GM18526 (cell line): ENCODE measurements around the gene MYCN.

ENCODE experiments used
- POLR2A ChIP-seq: IDR thresholded peaks from 3 replicates; pipeline ENCODE4 v1.6.1; 2011; ENCODE audit not compliant: insufficient read length; ENCODE audit errors: extremely low read depth

Gene MYCN

DNA sequence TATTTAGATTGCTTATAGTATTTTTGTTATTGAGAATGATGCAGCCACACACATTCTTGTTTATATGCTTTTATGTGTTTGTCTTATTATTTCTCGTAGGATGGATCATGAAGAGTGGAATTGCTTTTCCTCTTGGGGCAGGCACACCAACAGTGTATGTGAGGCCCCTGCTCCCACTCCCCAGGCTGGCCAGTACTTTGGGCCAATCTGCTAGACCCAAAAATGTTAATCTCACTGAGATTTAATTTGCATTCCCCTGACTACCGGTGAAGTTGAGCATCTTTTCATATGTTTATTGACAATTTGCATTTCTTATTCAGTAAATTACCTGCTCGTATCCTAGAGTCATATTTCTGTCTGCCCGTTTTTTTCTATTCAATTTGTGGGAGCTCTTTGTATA, 4.7 kb upstream of the MYCN start:
- TF ChIP-seq POLR2A, result no peak

DNA sequence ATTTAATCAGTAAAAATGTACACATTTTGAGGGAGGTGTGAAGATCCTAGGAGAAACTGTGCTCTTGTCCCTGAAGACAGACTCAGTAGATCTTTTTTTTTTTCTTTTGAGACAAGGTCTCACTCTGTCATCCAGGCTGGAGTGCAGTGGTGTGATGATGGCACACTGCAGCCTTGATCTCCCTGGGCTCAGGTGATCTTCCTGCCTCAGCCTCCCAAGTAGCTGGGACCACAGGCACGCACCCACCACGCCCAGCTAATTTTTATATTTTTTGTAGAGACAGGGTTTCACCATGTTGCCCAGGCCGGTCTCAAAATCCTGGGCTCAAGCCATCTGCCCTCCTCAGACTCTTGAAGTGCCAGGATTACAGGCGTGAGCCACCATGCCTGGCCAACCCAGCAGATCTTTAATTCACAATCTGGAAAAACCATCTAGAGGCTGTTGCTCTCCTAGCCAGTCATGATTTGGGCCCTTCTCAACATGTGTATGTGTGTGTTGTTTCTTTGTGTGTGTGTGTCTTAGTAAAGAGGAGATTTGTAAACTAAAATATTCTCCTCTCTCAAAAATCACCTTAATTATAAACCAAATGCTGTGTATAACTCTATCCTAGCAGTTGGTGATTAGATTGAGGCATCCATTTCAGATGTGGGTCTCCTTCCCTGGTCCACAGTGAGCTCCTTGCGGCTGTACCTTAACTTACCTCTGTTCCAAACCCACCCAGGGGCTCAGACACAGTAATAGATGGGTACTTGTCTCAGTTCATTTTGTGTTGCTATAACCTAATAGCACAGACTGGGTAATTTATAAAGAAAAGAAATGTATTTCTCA, 3.9 kb upstream of the MYCN start:
- no peak for TF ChIP-seq POLR2A

DNA sequence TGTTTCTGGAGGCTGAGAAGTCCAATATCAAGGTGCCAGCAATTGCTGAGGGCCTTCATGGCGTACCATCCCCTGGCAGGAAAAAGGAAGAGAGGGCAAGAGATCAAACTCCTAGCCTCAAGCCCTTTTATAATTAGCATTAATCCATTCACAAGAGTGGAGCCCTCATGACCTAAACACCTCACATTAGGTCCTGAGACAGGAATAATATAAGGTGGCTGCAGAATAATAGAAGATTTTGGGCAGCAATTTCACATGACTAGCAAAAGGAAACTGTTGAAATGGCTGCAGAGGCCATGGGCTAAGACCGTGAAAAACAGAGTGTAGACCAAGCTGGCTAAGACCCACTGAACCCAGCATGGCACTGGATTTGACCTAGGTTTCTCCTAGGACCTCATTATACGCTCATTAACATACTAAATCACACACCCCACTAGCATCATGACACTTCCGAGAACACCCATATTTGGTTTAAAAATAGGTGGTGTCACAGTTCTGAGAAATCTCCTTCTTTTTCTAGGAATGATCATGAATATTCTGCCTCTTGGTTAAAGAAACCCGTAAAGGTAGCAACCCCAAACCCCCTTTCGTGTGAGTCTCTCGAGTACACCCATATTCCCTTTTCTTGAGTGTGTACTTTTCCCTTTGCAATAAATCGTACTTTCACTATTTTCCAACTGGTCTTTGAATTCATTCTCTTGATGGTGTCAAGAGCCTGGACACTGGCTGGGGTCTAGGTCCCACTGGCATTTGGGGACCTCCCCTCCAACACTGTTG, 3.1 kb upstream of the MYCN start:
- TF ChIP-seq POLR2A, result no peak

DNA sequence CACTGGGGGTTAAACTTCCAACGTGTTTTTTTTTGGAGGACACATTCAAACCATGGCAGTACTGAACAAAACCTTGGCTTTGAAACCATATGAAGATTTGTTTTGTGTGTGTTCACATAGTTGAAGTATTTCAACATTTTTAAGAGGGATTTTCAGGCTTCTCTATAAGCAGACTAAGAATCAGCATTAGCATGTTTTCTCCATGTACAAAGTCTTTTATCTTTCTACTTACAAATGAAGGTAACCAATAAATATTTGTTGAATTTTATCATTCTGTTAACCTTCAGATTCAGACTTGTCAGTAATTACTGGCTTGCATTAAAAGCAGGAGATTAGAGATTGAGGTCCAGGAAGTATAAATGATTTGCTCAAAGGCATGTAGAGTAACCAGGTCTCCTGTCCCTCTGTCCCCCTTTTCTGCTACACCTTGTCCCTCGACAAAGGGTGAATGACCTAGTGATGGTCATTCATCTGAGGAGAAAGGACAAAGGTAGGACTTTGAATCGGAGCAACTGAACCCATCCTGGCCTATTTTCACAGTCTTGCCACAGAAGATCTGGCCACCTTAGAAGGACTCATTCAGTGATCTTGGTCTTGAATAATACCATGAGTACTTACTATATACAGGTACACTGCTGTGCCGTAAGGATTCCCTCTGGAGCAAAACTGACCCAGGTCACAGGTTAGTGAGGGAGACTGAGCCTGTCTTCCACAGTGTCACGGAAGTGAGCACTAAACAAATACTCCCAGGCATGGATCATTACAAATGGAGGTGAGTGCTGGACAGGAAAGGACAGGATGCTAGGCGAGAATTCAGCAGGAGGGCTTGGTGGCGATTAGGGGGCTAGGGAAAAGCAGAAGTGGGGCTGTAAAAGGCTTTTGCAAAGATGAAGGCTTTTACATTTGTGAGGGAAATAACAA, 2.2 kb upstream of the MYCN start:
- TF ChIP-seq POLR2A, result no peak

DNA sequence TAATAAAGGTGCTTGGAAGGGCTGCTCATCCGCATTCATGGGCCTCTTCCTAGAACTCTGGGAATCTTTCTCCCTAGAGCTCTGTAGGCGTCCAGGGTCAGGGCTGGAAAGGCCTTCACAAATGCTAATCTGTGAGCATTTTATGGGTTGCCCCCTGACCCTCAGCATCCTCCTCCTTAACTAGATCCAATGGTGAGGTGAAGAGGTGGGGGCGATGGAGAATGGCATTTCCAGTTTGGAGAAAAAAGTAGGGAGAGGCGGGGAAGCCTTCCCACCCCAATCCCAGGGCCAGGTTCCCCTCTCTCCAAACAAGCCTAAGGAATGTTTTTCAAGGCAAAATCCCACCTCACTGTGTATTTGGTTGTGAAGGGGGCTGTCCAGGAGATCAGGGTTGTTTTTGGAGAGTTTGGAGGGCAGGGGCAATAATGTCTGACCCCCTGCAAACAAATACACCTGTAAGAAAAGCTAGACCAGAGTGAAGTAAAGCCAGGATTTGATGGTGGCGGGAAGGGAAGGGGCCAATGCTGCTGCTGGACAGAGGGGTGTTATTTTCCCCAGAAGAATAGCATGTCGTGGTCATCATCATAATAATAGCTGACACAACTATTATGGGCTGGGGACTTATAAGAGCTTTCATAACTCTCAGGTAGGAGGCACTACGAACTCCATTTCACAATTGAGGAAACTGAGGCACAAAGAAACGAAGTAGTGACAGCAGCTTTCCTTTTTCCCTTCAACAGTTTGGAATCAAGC, 1.4 kb upstream of the MYCN start:
- no peak for TF ChIP-seq POLR2A

DNA sequence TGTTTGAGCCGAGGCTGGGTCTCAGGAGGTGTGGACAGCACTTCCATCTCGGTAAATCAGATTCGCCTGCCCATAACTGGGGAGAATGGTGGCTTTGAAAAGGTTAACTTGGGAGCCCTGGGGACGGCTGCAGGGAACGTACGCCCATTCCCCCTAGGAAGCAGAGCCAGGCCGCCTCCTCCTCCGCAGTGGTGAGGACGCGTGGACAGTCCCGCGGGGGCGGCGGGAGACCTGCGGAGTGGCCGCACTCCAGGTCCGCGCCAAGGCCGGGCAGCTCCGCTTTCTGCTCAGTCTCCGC, 845 bp upstream of the MYCN start:
- TF ChIP-seq POLR2A, result no peak

DNA sequence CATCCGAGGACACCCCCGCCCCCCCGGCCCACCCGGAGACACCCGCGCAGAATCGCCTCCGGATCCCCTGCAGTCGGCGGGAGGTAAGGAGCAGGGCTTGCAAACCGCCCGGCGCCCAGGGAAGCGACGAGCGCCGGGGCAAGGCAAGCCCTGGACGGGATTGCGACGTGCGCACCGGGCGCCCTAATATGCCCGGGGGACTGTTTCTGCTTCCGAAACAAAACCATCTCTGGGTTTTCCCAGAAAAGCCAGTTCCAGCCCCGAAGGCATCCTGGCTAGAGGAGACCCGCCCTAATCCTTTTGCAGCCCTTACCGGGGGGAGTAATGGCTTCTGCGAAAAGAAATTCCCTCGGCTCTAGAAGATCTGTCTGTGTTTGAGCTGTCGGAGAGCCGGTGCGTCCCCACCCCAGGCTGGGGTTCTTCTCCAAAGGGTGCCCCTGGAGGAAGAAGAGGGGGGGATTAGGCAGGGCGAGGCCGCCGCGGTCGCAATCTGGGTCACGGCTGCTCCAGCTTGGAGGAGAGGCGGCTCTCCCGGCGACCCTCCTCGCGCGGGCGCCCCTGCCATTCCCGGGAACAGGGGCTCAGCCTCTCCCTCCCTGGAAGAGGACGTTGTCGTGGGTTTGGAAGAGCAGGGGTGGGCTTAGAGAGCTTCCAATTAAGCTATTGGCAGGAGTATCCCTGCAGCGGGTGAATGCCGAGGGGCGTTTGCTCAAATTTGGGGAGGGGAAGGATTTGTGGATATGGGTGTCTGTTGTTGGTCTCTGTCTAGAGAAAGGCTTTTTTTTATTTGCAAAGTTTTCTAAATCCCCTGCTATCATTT, 521 bp downstream of the MYCN start:
- no peak for TF ChIP-seq POLR2A

DNA sequence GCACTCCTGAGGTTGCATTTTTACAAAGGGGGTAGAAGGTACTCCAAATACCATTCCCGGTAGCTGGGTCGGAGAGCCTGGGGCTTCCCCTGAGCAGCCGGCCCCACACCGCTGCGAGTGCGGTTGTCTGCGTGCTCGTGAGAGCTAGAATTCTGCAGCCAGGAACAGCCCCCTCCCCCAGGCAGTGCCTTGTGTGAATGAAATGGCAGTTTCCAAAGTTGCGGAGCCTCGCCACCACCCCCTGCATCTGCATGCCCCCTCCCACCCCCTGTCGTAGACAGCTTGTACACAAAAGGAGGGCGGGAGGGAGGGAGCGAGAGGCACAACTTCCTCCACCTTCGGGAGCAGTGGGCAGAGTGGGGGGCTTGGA, 1.1 kb downstream of the MYCN start:
- TF ChIP-seq POLR2A, result no peak

DNA sequence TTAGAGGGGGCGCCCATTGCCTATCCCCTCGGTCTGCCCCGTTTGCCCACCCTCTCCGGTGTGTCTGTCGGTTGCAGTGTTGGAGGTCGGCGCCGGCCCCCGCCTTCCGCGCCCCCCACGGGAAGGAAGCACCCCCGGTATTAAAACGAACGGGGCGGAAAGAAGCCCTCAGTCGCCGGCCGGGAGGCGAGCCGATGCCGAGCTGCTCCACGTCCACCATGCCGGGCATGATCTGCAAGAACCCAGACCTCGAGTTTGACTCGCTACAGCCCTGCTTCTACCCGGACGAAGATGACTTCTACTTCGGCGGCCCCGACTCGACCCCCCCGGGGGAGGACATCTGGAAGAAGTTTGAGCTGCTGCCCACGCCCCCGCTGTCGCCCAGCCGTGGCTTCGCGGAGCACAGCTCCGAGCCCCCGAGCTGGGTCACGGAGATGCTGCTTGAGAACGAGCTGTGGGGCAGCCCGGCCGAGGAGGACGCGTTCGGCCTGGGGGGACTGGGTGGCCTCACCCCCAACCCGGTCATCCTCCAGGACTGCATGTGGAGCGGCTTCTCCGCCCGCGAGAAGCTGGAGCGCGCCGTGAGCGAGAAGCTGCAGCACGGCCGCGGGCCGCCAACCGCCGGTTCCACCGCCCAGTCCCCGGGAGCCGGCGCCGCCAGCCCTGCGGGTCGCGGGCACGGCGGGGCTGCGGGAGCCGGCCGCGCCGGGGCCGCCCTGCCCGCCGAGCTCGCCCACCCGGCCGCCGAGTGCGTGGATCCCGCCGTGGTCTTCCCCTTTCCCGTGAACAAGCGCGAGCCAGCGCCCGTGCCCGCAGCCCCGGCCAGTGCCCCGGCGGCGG, 1.7 kb downstream of the MYCN start:
- no peak for TF ChIP-seq POLR2A

DNA sequence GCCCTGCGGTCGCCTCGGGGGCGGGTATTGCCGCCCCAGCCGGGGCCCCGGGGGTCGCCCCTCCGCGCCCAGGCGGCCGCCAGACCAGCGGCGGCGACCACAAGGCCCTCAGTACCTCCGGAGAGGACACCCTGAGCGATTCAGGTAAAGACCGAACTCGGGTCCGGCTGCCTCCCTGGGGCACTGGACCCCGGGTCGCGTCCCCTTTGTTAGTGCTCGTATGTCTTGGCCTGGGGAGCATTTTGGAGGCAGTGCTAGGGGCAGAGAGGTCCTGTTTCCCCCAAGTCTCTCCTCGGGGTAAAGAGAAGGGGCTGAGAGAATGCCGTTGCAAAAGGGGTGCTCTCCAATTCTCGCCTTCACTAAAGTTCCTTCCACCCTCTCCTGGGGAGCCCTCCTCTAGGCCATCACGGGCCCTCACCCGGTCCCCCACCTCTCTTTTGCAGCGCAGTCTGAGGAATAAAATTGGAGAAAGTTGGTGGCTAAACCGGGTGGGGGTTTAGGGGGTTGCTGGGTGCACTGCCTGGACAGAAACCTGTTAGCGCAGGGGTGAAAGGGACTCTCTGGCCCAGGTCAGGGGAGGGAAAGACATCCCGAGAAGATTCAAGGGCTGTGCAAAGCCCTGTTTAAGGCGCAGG, 2.5 kb downstream of the MYCN start:
- TF ChIP-seq POLR2A, result no peak

DNA sequence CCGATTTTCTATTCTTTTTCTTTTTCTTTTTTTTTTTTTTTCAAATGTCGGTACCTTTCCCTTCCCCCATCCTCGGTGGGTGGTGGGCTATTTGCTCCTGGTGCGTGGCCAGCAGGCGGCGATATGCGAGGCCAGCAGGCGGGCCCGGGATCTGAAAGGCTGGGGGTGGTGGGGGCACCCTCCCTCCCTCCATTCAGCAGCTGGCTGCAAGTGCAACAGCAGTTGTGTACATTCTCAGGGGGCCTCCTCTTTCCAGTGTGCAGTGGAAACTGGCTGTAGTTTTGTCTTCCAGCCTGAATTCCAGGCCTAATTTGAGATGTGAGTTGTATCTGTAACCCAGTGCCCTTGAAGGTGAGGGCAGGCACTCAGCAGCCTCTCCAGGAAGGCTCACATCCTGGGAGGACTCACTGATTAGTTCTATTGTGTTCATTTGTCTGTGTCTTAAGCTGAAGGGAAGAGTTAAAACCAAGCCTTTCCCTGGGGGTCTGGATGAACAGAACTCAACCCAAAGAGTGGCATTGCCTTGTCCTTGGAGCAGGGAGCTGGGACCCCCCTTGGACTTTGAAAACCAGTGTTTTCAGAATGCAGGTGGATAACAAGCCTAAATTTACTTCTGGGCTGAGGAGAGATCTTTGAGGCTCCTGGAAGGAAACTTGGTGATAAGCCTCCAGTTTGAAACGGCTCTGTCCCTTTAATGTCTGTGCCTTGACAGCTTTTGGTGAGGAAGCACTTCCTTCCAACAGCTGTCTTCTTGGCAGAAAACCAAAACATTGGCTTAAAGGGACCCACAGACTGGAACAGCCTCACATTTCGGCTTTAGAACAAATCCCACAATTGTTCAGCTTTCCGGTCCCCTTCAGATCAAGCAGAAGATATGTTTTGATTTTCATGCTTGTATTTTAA, 3.3 kb downstream of the MYCN start:
- TF ChIP-seq POLR2A, result no peak

DNA sequence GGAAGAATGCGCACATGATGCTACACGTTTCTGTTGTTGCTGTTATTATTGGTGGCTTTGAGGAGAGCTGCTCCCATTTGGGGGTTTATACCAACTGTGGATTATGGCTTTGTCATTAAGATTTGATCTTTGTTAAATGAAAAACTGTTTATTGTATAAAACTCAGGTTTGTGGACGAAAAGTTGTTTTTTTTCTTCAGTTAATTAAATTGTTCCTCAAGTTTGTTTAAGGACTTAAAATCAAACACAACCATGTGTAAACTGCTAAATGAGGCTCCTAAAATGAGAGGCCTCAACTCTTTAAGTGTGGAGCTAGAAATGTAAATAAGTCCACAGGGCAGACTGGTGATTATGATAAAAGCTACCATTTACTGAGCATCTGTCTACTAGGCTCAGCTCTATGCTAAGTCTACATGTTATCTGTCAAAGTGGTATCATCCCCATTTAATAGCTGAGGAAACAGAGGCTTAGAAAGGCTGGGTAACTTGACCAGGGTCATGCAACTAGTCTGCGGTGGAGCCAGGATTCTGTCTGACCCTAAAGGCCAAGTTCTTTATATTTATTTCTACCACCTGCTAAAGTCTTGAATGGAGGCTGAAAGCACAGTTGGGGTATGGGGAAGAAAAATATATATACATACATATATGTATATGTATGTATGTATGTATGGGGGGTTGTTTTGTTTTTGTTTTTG, 4.1 kb downstream of the MYCN start:
- no peak for TF ChIP-seq POLR2A
